Lung (tissue), 12 donors: Measurements from ENCODE around the gene SPDYA. TPM values are rescaled to one million over a fixed set of nuclear protein-coding genes. Genes with fewer than 3 reads are reported as not detected.

Experiments used
- ATAC-seq: fragments of 200-7000 bp; cut with Tn5 transposase; one replicate; pipeline ENCODE4 v1.9.1; 2020; ENCODE audit warnings: moderate number of reproducible peaks; ENCODE audit not compliant: insufficient read depth, low FRiP score
- DNase-seq, 3 donors: peaks; one replicate each; pipeline ENCODE4 v3.0.0-alpha.2; 2013 to 2017
- H3K27ac ChIP-seq, 2 donors: one replicate each; pipeline ENCODE4 v1.5.1; 2013; ENCODE audit warnings: mild to moderate bottlenecking in 2 of 2, moderate library complexity in 2 of 2, control low read depth in 1 of 2, inconsistent platforms in 1 of 2, low read depth in 1 of 2, low read length in 1 of 2
- H3K27me3 ChIP-seq, 3 donors: one replicate each; pipeline ENCODE4 v1.5.1; 2013; ENCODE audit warnings: low read length in 2 of 3; ENCODE audit not compliant: control insufficient read depth in 3 of 3, insufficient read depth in 3 of 3
- H3K36me3 ChIP-seq, 4 donors: one replicate each; pipeline ENCODE4 v1.5.1; 2013; ENCODE audit warnings: low read length in 4 of 4, mild to moderate bottlenecking in 1 of 4, moderate library complexity in 1 of 4; ENCODE audit not compliant: control insufficient read depth in 4 of 4, insufficient read depth in 4 of 4
- H3K4me1 ChIP-seq, 5 donors: one replicate each; pipeline ENCODE4 v1.5.1; 2013; ENCODE audit warnings: low read length in 5 of 5, mild to moderate bottlenecking in 2 of 5, moderate library complexity in 1 of 5; ENCODE audit not compliant: control insufficient read depth in 5 of 5, insufficient read depth in 5 of 5
- H3K4me3 ChIP-seq: one replicate; pipeline ENCODE4 v1.5.1; 2013; ENCODE audit warnings: mild to moderate bottlenecking, control low read depth, moderate library complexity
- H3K9ac ChIP-seq, 2 donors: one replicate each; pipeline ENCODE4 v1.5.1; 2013; ENCODE audit warnings: low read length in 2 of 2, control low read depth in 1 of 2; ENCODE audit not compliant: insufficient read depth in 1 of 2
- H3K9me3 ChIP-seq, 4 donors: one replicate each; pipeline ENCODE4 v1.5.1; 2013; ENCODE audit warnings: low read length in 3 of 4, mild to moderate bottlenecking in 1 of 4, moderate library complexity in 1 of 4; ENCODE audit not compliant: control insufficient read depth in 4 of 4, insufficient read depth in 3 of 4
- WGBS, 2 donors: extraction: QIAGEN DNeasy Blood & Tissue Kit; methylation state at CpG; one replicate each; pipeline ENCODE4 v1.1.7; 2013; 5-methylcytosine and 5-hydroxymethylcytosine counted together
- polyA plus RNA-seq, 2 donors: library from polyadenylated mRNA; stranded (reverse); fragments of 200-250 nt; gene quantifications; one replicate each; pipeline ENCODE4 v1.2.1, GENCODE V29; 2013
- total RNA-seq, 2 donors: library from RNA; depleted of rRNA in 1 of 2; stranded (reverse); fragments of >200 nt in 1 of 2; gene quantifications; one replicate each; pipeline ENCODE4 v1.2.1, GENCODE V29; 2014 to 2021
- TF ChIP-seq, protein P1 (sequence below): IDR thresholded peaks from 2 replicates; pipeline ENCODE4 v1.5.1; 2012; ENCODE audit warnings: mild to moderate bottlenecking; ENCODE audit errors: control extremely low read depth, extremely low read depth
- donor health status: control.
- donor health status: control.
- donor health status: Bipolar disorder and iron deficiency.
- donor health status: healthy.
- donor health status: DM: yes; HTN: yes; CAD: no.

The SPDYA gene
- total and polyA plus RNA-seq, 4 donors = 0.10 to 6.9 (median 0.62) TPM

GRCh38 chr2:28801726-28802125, 8.9 kb upstream of the SPDYA start:
- DNase-seq = no peak
- TF ChIP-seq, protein P1, sequence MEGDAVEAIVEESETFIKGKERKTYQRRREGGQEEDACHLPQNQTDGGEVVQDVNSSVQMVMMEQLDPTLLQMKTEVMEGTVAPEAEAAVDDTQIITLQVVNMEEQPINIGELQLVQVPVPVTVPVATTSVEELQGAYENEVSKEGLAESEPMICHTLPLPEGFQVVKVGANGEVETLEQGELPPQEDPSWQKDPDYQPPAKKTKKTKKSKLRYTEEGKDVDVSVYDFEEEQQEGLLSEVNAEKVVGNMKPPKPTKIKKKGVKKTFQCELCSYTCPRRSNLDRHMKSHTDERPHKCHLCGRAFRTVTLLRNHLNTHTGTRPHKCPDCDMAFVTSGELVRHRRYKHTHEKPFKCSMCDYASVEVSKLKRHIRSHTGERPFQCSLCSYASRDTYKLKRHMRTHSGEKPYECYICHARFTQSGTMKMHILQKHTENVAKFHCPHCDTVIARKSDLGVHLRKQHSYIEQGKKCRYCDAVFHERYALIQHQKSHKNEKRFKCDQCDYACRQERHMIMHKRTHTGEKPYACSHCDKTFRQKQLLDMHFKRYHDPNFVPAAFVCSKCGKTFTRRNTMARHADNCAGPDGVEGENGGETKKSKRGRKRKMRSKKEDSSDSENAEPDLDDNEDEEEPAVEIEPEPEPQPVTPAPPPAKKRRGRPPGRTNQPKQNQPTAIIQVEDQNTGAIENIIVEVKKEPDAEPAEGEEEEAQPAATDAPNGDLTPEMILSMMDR = no peak
- no peaks in the 10 kb centered on the region for H3K27me3 ChIP-seq
- no peak overlapping the region for H3K4me3 ChIP-seq
- H3K9ac ChIP-seq = no peak overlapping the region
- 95 to 96% methylated on average over 3 of the region's 3 CpGs for WGBS, 2 donors
- H3K4me1 ChIP-seq = no peaks in the 10 kb centered on the region
- no peaks in the 10 kb centered on the region for H3K9me3 ChIP-seq
- peaks cover 5 to 24% (median 16%) of the 10 kb centered on the region in 4 donors for H3K36me3 ChIP-seq
- no peak for ATAC-seq
- H3K27ac ChIP-seq = no peak overlapping the region

DNA sequence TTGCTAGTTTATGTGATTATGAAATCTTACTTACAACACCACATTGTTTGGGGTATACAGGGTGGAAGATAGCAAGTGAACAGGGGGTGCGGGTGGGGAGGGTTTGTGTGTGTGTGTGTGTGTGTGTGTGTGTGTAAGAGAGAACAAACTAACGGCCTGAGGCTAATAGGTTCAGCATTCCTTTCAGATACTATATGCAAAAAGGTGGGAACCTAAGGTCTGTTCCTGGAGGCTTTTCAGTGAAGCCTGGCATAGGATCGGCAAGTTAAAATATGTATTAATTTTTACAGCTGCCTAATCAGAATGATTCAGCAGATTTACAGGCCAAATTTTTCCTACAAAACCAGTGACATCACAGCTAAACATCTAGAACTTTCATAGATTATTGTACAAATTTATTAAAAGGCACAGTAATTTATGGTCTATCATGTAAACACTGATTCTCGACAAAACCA, 7.6 kb upstream of the SPDYA start:
- no peaks in the 10 kb centered on the region for H3K27me3 ChIP-seq
- no peaks in the 10 kb centered on the region for H3K4me1 ChIP-seq
- ATAC-seq = no peak
- WGBS, 2 donors = 46 to 65% methylated on average over 4 of the region's 4 CpGs
- H3K9me3 ChIP-seq = no peaks in the 10 kb centered on the region
- peaks cover 4 to 23% (median 17%) of the 10 kb centered on the region in 4 donors for H3K36me3 ChIP-seq
- DNase-seq = no peak
- H3K4me3 ChIP-seq = no peak overlapping the region
- no peak overlapping the region for H3K27ac ChIP-seq
- TF ChIP-seq, protein P1 = no peak
- no peak overlapping the region for H3K9ac ChIP-seq

- Histone ChIP-seq H3K36me3 (peaks cover under 1 to 8% (median 6%) of the 10 kb centered on the region in 4 donors), H3K27me3 (peaks cover 0 to 5% (median 0%) of the 10 kb centered on the region in 3 donors), H3K27ac (no peak overlapping the region), H3K4me3 (no peak overlapping the region), H3K9ac (no peak overlapping the region), H3K4me1 (peaks cover 0 to 5% (median 4%) of the 10 kb centered on the region in 5 donors), H3K9me3 (no peaks in the 10 kb centered on the region)
- DNase-seq (no peak), ATAC-seq (no peak)
- TF ChIP-seq, protein P1 = no peak
- WGBS, 2 donors = 70 to 79% methylated on average over 10 of the region's 10 CpGs
Measured at GRCh38 chr2:28809927-28810326, 707 bp upstream of the SPDYA start.

- WGBS, 2 donors = 88 to 93% methylated on average over 3 of the region's 3 CpGs
- no peak overlapping the region for H3K4me3 ChIP-seq
- TF ChIP-seq, protein P1 = no peak
- H3K4me1 ChIP-seq = no peaks in the 10 kb centered on the region
- no peaks in the 10 kb centered on the region for H3K36me3 ChIP-seq
- H3K27me3 ChIP-seq = no peaks in the 10 kb centered on the region
- no peak for DNase-seq
- no peak overlapping the region for H3K9ac ChIP-seq
- H3K9me3 ChIP-seq = no peaks in the 10 kb centered on the region
- no peak for ATAC-seq
- H3K27ac ChIP-seq = no peak overlapping the region
Measured at GRCh38 chr2:28818053-28818452, 7.4 kb downstream of the SPDYA start.
